Stimulated activated naive B cell treated with anti-CD40 and anti-IgM and Interleukin-4, amounts not matched to agents 10 μg/mL and 1 μg/mL and 100 μg/mL, for 72 hours (primary cell): Measurements from ENCODE around the gene MIOX.

Experiments used
- ATAC-seq, 2 donors: fragments of 150-1000 bp; cut with Tn5 transposase; replicated peaks; 2 replicates each; pipeline ENCODE4 v1.10.0; 2021; ENCODE audit warnings: moderate library complexity in 1 of 2
- DNase-seq: peaks from one replicate; pipeline ENCODE4 v3.0.0; 2021
- H3K27ac Mint-ChIP-seq: one replicate; pipeline ENCODE4 v1.8.0; 2022; ENCODE audit warnings: mild to moderate bottlenecking, mixed read lengths
- H3K27me3 Mint-ChIP-seq, 2 donors: one replicate each; pipeline ENCODE4 v1.8.0; 2022; ENCODE audit warnings: mixed read lengths in 2 of 2
- H3K36me3 Mint-ChIP-seq, 2 donors: one replicate each; pipeline ENCODE4 v1.8.0; 2022; ENCODE audit warnings: mixed read lengths in 2 of 2, mild to moderate bottlenecking in 1 of 2
- H3K4me1 Mint-ChIP-seq, 2 donors: one replicate each; pipeline ENCODE4 v1.8.0; 2022; ENCODE audit warnings: mixed read lengths in 2 of 2, mild to moderate bottlenecking in 1 of 2
- H3K4me3 Mint-ChIP-seq, 2 donors: one replicate each; pipeline ENCODE4 v1.8.0; 2022; ENCODE audit warnings: mild to moderate bottlenecking in 2 of 2, mixed read lengths in 2 of 2, moderate library complexity in 1 of 2
- H3K9me3 Mint-ChIP-seq, 2 donors: one replicate each; pipeline ENCODE4 v1.8.0; 2022; ENCODE audit warnings: mixed read lengths in 2 of 2, mild to moderate bottlenecking in 1 of 2

The MIOX gene

DNA sequence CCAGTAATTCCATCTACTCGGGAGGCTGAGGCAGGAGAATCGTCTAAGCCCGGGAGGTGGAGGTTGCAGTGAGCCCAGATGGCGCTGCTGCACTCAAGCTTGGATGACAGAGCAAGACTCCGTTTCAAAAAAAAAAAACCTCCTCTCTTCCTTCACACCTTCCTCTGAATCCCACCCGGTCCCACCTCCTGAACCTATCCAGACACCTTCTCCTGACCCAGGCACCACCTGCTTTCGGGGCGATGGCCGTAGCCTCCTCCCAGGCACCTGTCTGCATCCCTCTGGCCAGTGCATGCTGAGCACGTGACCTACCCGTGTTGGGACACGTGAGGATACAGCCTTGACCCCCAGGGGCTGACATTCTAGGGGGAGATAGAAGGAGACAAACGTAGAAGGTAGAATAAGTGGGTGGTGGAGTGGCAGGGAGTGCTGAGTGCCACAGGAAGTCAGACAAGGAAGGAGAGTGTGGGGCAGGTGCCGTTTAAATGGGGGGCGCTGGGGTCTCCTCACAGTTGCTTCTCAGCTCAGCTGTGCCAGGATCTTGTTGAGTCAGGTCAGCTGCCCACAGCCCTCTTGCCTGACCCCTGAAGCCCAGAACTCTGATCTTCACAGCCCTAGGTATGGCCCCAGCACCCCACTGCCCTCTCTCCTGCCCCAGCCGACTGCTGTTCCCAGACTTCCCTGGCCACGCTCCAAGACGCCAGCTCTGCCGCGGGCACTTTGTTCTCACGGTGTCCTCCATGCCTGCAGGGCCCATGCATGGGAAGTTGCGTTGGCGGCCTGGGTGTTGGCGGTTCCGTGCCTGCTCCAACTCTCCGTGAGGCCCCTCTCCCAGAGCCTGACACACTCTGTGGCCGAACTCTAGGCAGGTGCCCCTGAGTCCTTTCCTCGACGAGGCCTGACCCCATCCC lies 1.2 kb upstream of the MIOX start:
- Mint-ChIP-seq H3K4me1 (peaks cover 7% of the 10 kb centered on the region in 2 donors), H3K4me3 (no peak overlapping the region), H3K27me3 (peaks cover under 1 to 4% of the 10 kb centered on the region in 2 donors), H3K9me3 (no peaks in the 10 kb centered on the region), H3K27ac (no peak overlapping the region), H3K36me3 (no peaks in the 10 kb centered on the region)
- no peak for DNase-seq
- no peak for ATAC-seq

DNA sequence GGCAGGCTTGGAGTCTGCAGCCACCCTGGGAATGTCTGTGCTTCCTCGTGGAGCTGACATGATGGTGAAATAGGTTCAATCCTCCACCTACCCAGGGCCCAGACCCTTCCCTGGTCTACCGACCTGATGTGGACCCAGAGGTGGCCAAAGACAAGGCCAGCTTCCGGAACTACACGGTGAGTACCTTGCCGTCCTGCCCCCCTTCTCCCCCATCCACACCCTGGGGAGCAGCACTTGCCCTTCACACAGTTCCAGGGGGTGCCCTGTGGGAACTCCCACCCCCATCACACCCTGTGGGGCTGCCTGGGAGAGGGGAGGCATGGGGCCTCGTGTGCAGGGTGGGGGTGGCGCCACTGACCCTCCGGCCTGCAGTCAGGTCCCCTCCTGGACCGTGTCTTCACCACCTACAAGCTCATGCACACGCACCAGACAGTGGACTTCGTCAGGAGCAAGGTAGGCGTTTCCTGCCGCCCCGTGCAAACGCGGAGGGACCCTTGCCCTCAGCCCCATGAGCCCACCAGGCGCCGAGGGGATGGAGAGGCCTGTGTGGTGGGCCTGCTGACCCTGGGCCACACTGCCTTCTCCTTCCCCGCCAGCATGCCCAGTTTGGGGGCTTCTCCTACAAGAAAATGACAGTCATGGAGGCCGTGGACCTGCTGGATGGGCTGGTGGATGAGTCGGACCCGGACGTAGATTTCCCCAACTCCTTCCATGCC lies 789 bp downstream of the MIOX start:
- peaks cover 9 to 12% of the 10 kb centered on the region in 2 donors for H3K4me1 Mint-ChIP-seq
- no peak overlapping the region for H3K27ac Mint-ChIP-seq
- ATAC-seq (no peak), DNase-seq (no peak)
- H3K27me3 Mint-ChIP-seq, result no peaks in the 10 kb centered on the region
- no peak overlapping the region for H3K4me3 Mint-ChIP-seq
- no peaks in the 10 kb centered on the region for H3K36me3 Mint-ChIP-seq
- no peaks in the 10 kb centered on the region for H3K9me3 Mint-ChIP-seq

DNA sequence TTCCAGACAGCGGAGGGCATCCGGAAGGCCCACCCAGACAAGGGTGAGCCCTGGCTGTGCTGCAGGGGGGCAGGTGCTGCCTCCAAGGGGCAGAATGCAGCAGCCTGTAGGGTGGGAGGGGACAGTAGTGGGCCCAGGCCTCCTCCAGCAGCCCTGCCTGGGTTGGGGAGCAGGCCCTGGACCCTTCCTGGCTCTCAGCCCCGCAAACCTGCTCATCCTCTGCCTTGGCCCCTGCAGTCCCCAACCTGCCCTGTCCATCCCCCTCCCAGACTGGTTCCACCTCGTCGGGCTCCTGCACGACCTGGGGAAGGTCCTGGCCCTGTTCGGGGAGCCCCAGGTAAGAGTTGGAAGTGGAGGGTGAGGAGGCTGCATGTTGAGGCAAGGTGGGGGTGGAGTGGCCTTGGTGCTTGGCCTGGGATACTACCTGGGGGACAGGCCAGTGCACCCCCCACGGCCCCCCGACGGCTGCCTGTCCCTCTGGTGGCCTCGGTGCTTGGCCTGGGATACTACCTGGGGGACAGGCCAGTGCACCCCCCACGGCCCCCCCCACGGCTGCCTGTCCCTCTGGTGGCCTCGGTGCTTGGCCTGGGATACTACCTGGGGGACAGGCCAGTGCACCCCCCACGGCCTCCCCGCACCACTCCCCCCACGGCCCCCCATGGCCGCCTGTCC lies 1.5 kb downstream of the MIOX start:
- Mint-ChIP-seq H3K4me3 (no peak overlapping the region), H3K36me3 (no peaks in the 10 kb centered on the region), H3K9me3 (no peaks in the 10 kb centered on the region), H3K4me1 (peaks cover 9 to 12% of the 10 kb centered on the region in 2 donors), H3K27ac (no peak overlapping the region), H3K27me3 (no peaks in the 10 kb centered on the region)
- DNase-seq (no peak), ATAC-seq (no peak)

DNA sequence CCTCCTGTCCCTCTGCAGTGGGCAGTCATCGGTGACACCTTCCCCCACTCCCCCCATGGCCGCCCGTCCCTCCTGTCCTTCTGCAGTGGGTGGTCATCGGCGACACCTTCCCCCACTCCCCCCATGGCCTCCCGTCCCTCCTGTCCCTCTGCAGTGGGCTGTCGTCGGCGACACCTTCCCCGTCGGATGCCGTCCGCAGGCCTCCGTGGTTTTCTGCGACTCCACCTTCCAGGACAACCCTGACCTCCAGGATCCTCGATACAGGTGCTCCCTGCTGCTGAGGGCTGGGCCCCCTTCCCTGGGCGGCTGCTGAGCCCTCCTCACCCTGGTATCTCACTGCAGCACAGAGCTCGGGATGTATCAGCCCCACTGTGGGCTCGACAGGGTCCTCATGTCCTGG lies 2.2 kb downstream of the MIOX start:
- H3K27me3 Mint-ChIP-seq, result no peaks in the 10 kb centered on the region
- H3K36me3 Mint-ChIP-seq, result no peaks in the 10 kb centered on the region
- no peak overlapping the region for H3K4me3 Mint-ChIP-seq
- ATAC-seq, result no peak
- no peak for DNase-seq
- H3K9me3 Mint-ChIP-seq, result no peaks in the 10 kb centered on the region
- H3K4me1 Mint-ChIP-seq, result peaks cover 9 to 12% of the 10 kb centered on the region in 2 donors
- H3K27ac Mint-ChIP-seq, result no peak overlapping the region

DNA sequence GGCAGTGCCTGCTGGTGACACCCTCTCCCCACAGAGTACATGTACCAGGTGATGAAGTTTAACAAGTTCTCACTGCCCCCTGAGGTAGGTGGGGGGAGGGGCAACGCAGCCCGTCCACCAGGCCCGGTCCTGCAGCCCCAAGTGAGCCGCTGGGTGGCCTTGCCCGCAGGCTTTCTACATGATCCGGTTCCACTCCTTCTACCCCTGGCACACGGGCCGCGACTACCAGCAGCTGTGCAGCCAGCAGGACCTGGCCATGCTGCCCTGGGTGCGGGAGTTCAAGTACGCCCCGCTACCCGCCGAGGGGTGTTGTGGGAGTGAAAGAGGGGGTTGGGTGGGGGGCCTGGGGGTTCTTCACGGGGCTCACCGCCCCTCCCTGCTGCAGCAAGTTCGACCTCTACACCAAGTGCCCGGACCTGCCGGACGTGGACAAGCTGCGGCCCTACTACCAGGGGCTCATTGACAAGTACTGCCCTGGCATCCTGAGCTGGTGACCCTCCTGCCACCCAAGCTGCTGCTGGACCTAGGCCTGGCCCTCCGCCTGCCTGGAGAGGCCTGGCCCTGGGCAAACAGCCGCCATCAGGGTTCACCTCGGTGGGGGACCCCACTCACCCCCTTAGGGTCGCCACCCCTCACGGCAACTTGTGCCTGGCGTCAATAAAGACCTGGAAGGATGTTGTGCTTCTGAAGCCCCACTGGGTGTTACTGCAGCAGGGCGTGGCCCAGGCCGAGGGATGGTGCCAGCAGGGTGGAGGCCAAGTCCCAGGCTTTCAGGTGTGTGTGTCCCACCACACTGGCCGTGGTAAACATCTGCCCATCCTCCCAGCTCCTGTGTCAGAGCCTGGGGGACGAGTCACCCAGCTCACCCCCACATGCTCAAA lies 2.9 kb downstream of the MIOX start:
- Mint-ChIP-seq H3K9me3 (no peaks in the 10 kb centered on the region), H3K4me1 (peaks cover 9% of the 10 kb centered on the region in 2 donors), H3K27me3 (no peaks in the 10 kb centered on the region), H3K4me3 (no peak overlapping the region), H3K27ac (no peak overlapping the region), H3K36me3 (no peaks in the 10 kb centered on the region)
- ATAC-seq, result no peak
- no peak for DNase-seq

DNA sequence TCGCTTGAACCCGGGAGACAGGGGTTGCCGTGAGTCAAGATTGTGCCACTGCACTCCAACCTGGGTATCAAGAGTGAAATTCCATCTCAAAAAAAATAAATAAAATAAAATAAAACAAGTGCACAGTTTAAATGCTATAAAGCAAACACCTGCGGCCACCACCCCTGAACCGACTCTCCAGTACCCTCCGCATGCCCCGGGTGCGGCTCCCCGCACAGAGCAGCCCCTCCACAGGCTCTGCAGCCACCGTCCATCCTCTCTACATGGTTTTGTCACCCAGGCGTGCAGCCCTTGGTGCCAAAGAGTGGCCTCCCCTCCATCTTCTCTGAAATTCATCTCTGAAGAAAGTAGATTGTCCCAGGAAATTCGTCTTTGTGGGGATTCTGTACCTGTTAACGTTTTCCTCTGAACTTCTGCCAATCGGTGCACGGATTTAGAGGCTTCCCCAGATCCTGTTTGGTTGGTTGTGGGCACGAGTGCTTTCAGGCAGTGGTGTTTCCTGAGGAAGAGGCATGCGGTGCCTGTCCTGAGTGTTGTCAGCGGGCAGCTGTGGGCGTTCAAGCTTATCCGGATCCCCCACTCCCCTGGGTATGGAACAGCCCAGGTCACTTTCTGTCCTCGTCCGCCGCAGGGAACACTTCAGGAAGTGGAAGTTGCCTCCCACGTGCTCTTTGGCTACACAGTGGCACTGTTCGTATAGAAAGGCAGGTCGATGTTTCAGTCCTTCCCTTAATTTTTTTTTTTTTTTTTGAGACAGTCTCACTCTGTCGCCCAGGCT lies 4.1 kb downstream of the MIOX start:
- Mint-ChIP-seq H3K4me1 (peaks cover 7 to 9% of the 10 kb centered on the region in 2 donors), H3K36me3 (no peaks in the 10 kb centered on the region), H3K27ac (no peak overlapping the region), H3K4me3 (peak overlapping the region; percentile 7 to 58), H3K27me3 (no peaks in the 10 kb centered on the region), H3K9me3 (no peaks in the 10 kb centered on the region)
- ATAC-seq (peak; percentile 67 to 73), DNase-seq (no peak)

DNA sequence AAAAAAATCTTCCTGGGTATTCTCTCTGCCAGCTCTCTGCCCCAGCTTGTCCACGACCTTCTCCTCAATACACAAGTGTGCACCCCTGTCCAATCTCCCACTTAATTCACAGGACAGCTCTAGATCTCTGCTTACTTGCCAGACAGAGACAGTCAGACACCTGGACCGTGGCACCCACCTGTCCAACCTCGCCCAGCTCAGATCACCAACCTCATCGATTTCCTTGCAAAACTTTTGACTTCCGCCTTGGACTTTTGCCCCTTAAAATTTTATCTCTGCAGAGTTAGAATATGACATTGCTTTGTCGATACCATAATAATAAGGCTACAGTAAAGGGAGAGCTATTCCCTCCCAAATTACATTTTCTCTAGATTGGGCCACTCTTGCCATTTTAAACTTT lies 10.4 kb downstream of the MIOX start:
- H3K36me3 Mint-ChIP-seq, result peaks cover 0 to 4% of the 10 kb centered on the region in 2 donors
- no peak overlapping the region for H3K27ac Mint-ChIP-seq
- DNase-seq (no peak), ATAC-seq (no peak)
- peaks cover 5 to 10% of the 10 kb centered on the region in 2 donors for H3K4me1 Mint-ChIP-seq
- no peak overlapping the region for H3K4me3 Mint-ChIP-seq
- no peaks in the 10 kb centered on the region for H3K9me3 Mint-ChIP-seq
- H3K27me3 Mint-ChIP-seq, result peaks cover 0 to 5% of the 10 kb centered on the region in 2 donors

DNA sequence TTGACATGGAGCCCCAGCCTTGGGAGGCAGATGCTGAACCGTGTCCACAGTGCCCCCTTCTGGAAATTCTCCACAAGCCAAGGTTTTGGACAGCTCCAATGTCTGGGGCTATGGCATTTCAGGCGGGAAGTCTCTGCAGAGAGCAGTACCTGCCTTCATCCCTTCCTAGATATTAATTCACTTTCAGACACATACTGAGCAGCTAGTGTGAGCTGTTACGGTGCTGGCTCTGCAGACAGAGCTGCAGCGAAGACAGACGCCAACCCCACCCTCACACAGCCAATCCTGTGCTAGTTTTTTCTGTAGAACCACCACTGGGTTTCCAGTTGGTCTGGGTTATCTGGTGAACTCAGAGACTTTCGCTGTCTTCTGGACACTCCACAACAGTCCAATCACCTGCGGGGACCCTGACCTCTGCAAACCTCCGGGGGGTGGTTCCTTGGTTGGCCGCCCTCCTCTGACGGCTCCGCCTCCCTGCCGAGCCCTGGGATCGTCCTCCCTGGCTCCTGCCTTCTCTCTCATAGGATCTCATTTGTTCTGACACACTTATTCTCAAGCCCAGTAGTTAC lies 11.7 kb downstream of the MIOX start:
- DNase-seq (peak; percentile 48), ATAC-seq (peak; percentile 92 to 93)
- H3K4me1 Mint-ChIP-seq, result peaks cover 5 to 10% of the 10 kb centered on the region in 2 donors
- H3K9me3 Mint-ChIP-seq, result no peaks in the 10 kb centered on the region
- H3K36me3 Mint-ChIP-seq, result peaks cover 4 to 6% of the 10 kb centered on the region in 2 donors
- H3K27me3 Mint-ChIP-seq, result peaks cover 0 to 5% of the 10 kb centered on the region in 2 donors
- no peak overlapping the region for H3K4me3 Mint-ChIP-seq
- no peak overlapping the region for H3K27ac Mint-ChIP-seq

DNA sequence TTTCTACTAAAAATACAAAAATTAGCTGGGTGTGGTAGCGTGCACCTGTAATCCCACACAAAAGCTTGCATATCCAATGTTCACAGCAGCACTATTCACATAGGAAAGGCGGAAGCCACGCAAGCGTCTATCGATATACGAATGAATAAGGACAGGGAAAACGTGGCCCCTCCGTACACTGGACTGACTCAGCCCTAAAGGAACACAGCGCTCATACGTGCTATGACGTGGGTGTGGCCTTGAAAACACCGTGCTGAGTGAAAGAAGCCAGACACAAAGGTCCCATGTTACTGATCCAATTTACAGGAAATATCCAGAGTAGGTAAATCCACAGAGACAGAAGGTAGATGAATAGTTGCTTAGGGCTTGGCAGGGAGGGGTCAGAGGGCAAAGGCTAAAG lies 13.8 kb downstream of the MIOX start:
- Mint-ChIP-seq H3K4me1 (peaks cover 5 to 10% of the 10 kb centered on the region in 2 donors), H3K27me3 (peaks cover 0 to 5% of the 10 kb centered on the region in 2 donors), H3K9me3 (no peaks in the 10 kb centered on the region), H3K36me3 (peaks cover 4 to 9% of the 10 kb centered on the region in 2 donors), H3K4me3 (no peak overlapping the region), H3K27ac (no peak overlapping the region)
- DNase-seq (no peak), ATAC-seq (no peak)

DNA sequence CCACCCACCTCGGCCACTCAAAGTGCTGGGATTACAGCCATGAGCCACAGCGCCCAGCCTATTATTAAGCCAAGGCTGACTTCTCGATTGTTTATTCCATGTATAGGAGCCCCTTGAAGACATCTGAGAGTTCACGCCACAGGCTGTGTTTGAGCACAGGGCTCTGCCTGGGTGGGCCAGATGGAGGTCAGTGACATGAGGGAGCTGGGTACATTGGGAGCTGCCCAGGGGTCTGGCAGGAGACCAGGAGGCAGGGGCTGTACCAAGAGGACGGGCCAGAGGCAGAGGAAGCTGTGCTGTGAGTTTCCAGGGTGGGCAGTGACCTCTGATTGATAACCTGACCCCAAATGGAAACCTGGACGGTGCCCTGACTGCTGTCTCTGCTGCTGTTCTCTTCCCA lies 15.4 kb downstream of the MIOX start:
- Mint-ChIP-seq H3K4me3 (no peak overlapping the region), H3K27me3 (peaks cover 0 to 5% of the 10 kb centered on the region in 2 donors), H3K9me3 (no peaks in the 10 kb centered on the region), H3K4me1 (peaks cover 5 to 11% of the 10 kb centered on the region in 2 donors), H3K36me3 (peaks cover 9 to 14% of the 10 kb centered on the region in 2 donors), H3K27ac (no peak overlapping the region)
- DNase-seq (no peak), ATAC-seq (no peak)

DNA sequence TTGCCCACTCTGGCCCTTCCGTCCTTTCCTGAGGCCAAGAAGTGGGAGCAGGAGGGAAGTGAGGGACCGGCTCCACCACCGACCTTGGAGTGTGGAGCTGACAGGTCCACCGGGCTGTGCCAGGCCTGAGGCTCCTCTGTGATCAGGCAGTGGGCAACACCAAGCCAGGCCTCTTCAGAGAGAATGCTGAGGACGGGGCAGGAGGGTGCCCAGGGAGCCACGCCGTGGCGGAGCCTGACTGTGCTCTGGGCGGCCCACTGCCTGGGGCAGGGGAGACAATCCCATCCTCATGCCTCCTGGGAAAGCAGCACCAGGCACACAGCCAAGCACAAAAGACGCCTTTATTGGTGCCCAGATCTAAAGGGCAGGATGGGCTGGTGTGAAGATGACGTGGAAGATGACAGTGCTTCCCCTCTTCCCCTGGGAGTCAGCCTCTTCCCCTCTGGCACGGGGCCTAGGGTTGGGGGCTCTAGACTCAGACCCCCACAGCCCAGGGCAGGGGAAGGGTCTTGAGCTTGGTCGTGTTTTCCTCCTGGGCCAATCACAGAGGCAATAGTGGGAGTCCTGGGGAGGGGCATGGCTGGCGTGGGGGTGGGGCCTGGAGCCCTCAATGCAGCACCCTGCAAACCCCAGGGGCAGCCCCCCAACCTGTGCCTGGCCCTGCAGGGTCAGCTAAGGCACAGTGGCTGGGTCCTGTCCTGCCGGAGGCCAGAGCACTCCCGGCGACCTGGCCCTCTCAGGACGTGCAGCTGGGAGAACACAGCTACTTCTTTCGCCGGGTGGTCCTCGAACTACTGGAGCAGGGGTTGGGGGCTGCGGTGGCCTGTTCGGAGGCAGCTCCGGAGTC lies 16.2 kb downstream of the MIOX start:
- peaks cover 12 to 17% of the 10 kb centered on the region in 2 donors for H3K36me3 Mint-ChIP-seq
- H3K4me3 Mint-ChIP-seq, result no peak overlapping the region
- no peak overlapping the region for H3K27ac Mint-ChIP-seq
- H3K4me1 Mint-ChIP-seq, result peaks cover 5 to 15% of the 10 kb centered on the region in 2 donors
- DNase-seq (no peak), ATAC-seq (no peak)
- H3K27me3 Mint-ChIP-seq, result peaks cover 0 to 2% of the 10 kb centered on the region in 2 donors
- no peaks in the 10 kb centered on the region for H3K9me3 Mint-ChIP-seq

DNA sequence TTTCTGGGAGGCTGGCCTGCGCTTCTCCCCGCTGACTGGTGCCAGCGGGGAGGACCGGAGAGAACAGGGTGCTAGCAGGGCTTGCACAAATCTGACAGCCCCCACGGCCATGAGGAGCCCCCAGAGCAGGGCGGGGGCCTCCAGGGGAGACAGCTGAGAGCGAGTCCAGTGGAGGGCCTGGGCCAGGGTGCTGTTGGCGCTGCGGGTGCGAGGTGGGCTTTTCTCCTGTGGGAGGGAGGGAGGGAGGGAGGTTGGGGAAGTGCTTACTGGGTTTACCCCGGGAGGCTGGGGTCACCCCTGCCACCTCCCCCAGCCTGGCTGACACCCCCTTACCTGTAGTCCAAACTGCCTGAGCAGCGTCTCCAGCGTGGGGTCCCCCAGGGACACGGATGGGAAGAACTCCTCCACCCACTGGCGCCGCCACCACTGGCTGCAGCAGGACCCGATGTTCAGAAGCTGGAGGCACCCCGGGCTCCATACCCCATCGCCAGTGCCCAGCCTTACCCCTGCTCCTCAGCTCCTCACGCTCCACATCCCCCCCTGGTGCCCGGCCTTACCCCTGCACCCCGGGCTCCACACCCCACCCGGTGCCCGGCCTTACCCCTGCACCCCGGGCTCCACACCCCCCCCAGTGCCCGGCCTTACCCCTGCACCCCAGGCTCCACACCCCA lies 17.0 kb downstream of the MIOX start:
- Mint-ChIP-seq H3K27ac (no peak overlapping the region), H3K4me3 (no peak overlapping the region), H3K36me3 (peaks cover 12 to 17% of the 10 kb centered on the region in 2 donors), H3K27me3 (no peaks in the 10 kb centered on the region), H3K4me1 (peaks cover 7 to 9% of the 10 kb centered on the region in 2 donors), H3K9me3 (no peaks in the 10 kb centered on the region)
- DNase-seq (no peak), ATAC-seq (no peak)
